Subcutaneous abdominal adipose tissue (tissue), 5 donors: ENCODE data around the gene ATAD5.

Source experiments
- H3K27ac ChIP-seq: one replicate; pipeline ENCODE4 v1.7.0; 2013; ENCODE audit warnings: low read depth, mild to moderate bottlenecking, inconsistent platforms, low read length, moderate library complexity
- H3K27me3 ChIP-seq, 5 donors: one replicate each; pipeline ENCODE4 v1.7.0; 2013; ENCODE audit warnings: low read length in 5 of 5, inconsistent platforms in 1 of 5; ENCODE audit not compliant: control insufficient read depth in 5 of 5, insufficient read depth in 4 of 5
- H3K36me3 ChIP-seq, 5 donors: one replicate each; pipeline ENCODE4 v1.7.0; 2013; ENCODE audit warnings: low read length in 5 of 5; ENCODE audit not compliant: control insufficient read depth in 5 of 5, insufficient read depth in 5 of 5
- H3K4me1 ChIP-seq, 5 donors: one replicate each; pipeline ENCODE4 v1.7.0; 2013; ENCODE audit warnings: low read length in 5 of 5, mild to moderate bottlenecking in 3 of 5, moderate library complexity in 1 of 5; ENCODE audit not compliant: control insufficient read depth in 5 of 5, insufficient read depth in 5 of 5
- H3K4me3 ChIP-seq, 5 donors: one replicate each; pipeline ENCODE4 v1.7.0; 2013; ENCODE audit warnings: low read length in 5 of 5, low read depth in 1 of 5
- H3K9ac ChIP-seq, 5 donors: one replicate each; pipeline ENCODE4 v1.7.0; 2013; ENCODE audit warnings: low read length in 5 of 5, mild to moderate bottlenecking in 4 of 5, moderate library complexity in 3 of 5
- H3K9me3 ChIP-seq, 5 donors: one replicate each; pipeline ENCODE4 v1.7.0; 2013; ENCODE audit warnings: low read length in 5 of 5; ENCODE audit not compliant: control insufficient read depth in 5 of 5
- donor health status: healthy.
- donor health status: healthy.
- donor health status: healthy.
- donor health status: healthy.
- donor health status: healthy.

Gene ATAD5

DNA sequence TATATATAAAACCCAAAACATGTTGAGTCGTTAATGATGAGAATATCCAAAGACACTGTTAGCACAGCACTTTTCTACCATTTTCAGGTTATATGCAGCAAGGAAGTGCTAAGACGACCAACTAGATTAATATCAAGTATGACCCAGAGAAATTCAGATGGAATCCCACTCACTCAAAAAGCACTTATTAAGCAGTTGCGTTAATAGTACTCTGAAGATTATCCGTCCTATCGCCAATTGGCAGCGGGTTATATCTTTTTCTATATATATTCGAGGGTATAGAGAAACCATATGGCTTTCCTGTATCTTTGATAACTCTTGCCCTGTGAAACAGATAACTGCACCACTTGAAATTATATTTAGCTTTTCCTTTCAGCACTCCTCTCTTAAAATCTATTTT, 8.3 kb upstream of the ATAD5 start:
- Histone ChIP-seq H3K4me3 (peak overlapping the region; percentile 71 to 96 (median 92)), H3K27ac (peak overlapping the region; percentile 82), H3K4me1 (peaks cover 0 to 42% (median 25%) of the 10 kb centered on the region in 5 donors), H3K36me3 (no peaks in the 10 kb centered on the region), H3K9ac (peak overlapping the region; percentile 83 to 87 (median 85)), H3K27me3 (no peaks in the 10 kb centered on the region), H3K9me3 (no peaks in the 10 kb centered on the region)

DNA sequence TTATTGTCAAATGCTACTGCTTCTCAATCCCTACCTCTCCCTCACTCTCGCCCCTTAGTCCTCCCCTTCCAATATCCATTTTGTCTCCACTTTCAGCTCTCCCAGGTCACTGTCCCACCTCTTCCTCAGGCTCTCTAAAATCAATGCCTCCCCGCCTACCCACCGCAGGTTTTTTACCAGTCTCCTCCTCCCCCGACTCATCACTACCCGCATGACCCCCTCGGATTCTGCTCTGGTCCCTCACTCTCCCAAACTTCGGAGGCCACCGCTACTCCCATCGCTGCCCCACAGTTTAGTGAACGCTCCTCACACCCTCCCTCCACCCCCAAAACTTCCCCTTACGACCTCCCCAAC, 7.8 kb upstream of the ATAD5 start:
- Histone ChIP-seq H3K36me3 (no peaks in the 10 kb centered on the region), H3K9ac (peak overlapping the region; percentile 83 to 87 (median 85)), H3K27me3 (no peaks in the 10 kb centered on the region), H3K4me3 (peak overlapping the region; percentile 71 to 96 (median 92)), H3K4me1 (peaks cover 0 to 42% (median 25%) of the 10 kb centered on the region in 5 donors), H3K9me3 (no peaks in the 10 kb centered on the region), H3K27ac (peak overlapping the region; percentile 82)

DNA sequence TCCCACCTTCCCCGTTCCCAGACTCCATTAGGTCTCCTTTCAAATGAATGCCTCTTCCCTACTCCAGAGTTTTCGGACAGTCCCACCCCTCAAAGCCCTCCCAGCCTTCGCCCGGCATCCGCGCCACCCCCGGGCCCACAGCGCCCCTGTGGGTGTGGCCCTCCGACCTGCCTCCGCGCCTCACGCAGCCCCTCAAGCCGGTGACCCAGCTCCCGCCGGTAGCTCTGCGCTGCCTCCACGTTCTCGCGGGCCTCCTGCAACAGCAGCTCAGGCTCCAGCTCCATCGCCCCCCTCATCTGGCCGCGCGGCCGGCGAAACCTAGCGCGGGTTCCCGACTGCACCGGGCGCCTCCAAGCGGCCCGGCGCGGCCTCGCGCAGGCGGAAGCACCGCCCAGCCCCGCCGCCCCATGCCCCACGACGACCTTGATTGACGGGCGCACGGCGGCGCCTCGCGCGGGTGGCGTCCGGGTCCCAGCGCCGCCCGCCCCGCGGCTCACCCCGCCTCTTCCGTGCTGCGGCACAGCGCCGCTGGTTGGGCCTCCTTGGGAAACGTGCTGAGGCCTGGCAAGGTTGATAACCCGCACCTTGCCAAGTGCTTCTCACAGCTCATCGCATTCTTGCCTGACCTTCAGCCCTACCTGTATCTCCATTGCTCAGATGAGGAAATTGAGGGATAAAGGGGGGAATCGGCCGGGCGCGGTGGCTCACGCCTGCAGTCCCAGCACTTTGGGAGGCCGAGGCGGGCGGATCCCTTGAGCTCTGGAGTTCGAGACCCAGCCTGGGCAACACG, 7.2 kb upstream of the ATAD5 start, which contains the start of gene CRLF3:
TSS of gene CRLF3 (minus strand) at position 337 of the 790 bp plus-strand sequence. CDS start at position 296, 41 bp downstream.
- Histone ChIP-seq H3K4me3 (peak within 1 kb of the TSS; percentile 71 to 96 (median 92)), H3K27ac (peak within 1 kb of the TSS; percentile 82), H3K4me1 (peaks cover 0 to 36% (median 25%) of the 10 kb centered on the region in 5 donors), H3K9ac (peak within 1 kb of the TSS; percentile 83 to 87 (median 85)), H3K9me3 (no peaks in the 10 kb centered on the region), H3K27me3 (no peaks in the 10 kb centered on the region), H3K36me3 (no peaks in the 10 kb centered on the region)

DNA sequence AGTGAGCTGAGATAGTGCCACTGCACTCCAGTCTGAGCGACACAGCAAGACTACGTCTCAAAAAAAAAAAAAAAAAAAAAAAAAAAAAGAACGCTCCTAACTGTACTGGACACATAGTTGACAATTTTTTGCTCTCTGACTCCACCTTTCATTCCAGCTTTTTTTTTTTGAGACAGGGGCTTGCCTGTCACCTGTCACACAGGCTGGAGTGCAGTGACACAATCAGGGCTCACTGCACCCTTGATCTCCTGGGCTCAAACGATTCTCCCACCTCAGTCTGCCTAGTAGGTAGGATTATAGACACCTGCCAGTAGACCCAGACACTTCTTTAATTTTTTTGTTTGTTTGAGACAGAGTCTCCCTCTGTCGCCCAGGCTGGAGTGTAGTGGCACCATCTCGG, 4.7 kb upstream of the ATAD5 start:
- H3K4me1 ChIP-seq: peaks cover 0 to 34% (median 26%) of the 10 kb centered on the region in 5 donors
- no peaks in the 10 kb centered on the region for H3K9me3 ChIP-seq
- no peak overlapping the region for H3K27ac ChIP-seq
- no peaks in the 10 kb centered on the region for H3K36me3 ChIP-seq
- no peaks in the 10 kb centered on the region for H3K27me3 ChIP-seq
- no peak overlapping the region for H3K9ac ChIP-seq
- H3K4me3 ChIP-seq: no peak overlapping the region

DNA sequence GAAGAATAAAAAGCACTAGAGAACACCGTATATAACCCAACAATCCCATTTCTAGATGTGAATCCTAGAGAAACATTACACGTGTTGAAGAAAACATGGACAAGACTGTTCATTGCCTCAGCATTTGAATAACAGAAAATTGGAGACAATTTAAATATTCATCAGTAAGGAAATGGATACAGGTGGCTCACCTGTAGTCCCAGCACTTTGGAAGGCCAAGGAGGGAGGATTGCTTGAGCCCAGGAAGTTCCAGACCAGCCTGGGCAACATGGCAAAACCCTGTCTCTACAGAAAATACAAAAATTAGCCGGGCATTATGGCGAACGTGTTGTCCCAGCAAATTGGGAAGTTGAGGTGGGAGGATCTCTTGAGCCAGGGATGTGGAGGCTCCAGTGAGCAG, 2.7 kb upstream of the ATAD5 start:
- Histone ChIP-seq H3K9ac (no peak overlapping the region), H3K9me3 (no peaks in the 10 kb centered on the region), H3K4me3 (no peak overlapping the region), H3K36me3 (no peaks in the 10 kb centered on the region), H3K27ac (no peak overlapping the region), H3K4me1 (peaks cover 0 to 30% (median 21%) of the 10 kb centered on the region in 5 donors), H3K27me3 (no peaks in the 10 kb centered on the region)

DNA sequence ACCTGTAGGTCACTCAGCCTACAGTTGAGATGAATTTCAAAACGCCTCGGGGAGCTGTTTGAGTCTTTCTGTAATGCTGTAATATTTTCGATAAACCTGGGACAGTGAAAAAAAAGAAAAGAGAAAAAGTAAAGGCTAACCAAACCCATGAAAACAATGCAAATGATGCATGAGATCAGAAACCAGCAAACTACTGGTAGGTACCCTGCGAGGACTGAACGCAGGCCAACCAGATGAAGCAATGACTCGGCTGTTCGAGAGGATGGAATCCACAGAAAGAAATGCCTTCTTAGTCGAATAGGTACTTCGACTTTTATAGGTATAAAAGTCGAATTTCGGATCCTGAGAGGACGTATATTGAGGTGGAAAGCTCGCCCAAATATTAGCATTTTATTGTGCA, 509 bp upstream of the ATAD5 start:
- Histone ChIP-seq H3K4me3 (peak overlapping the region; percentile 83 to 94 (median 85)), H3K9ac (peak overlapping the region; percentile 44 to 96 (median 90)), H3K27ac (no peak overlapping the region), H3K27me3 (no peaks in the 10 kb centered on the region), H3K9me3 (no peaks in the 10 kb centered on the region), H3K4me1 (peaks cover 0 to 19% (median 16%) of the 10 kb centered on the region in 5 donors), H3K36me3 (no peaks in the 10 kb centered on the region)

DNA sequence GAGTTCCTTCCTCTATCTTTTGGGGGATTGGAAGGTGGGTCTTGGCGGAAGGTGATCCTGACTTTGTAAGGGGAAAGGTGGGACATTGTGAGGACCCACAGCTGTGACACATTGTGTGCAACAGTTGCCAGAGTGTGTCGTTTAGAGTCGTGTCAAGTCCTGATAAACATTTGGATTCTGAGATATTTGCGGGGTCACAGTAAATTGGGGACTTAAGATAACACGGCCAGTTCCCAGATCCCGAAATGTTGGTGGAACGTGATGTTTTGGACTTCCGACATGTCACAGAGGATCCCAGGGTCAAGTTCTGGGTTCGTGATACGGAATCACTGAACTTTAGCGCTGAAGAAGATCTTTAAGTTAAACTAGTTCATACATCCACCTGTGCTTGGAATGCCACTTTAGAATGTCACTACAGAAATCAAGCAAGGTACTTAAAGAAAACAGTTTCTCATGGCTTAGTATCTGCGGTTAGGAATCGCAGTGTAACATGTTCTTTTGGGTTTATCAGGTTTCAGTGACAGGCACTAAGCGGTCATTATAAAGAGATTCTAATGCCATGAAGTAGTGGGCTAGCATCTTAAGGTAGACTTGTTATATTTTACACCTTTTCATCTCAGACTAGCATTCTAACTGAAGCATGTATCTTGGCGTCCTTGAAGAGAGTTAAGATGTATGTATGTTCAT, 815 bp downstream of the ATAD5 start:
- Histone ChIP-seq H3K27ac (no peak overlapping the region), H3K9me3 (no peaks in the 10 kb centered on the region), H3K9ac (peak overlapping the region; percentile 32 to 96 (median 92)), H3K27me3 (no peaks in the 10 kb centered on the region), H3K4me1 (peaks cover 0 to 19% (median 16%) of the 10 kb centered on the region in 5 donors), H3K36me3 (no peaks in the 10 kb centered on the region), H3K4me3 (peak overlapping the region; percentile 62 to 94 (median 85))

DNA sequence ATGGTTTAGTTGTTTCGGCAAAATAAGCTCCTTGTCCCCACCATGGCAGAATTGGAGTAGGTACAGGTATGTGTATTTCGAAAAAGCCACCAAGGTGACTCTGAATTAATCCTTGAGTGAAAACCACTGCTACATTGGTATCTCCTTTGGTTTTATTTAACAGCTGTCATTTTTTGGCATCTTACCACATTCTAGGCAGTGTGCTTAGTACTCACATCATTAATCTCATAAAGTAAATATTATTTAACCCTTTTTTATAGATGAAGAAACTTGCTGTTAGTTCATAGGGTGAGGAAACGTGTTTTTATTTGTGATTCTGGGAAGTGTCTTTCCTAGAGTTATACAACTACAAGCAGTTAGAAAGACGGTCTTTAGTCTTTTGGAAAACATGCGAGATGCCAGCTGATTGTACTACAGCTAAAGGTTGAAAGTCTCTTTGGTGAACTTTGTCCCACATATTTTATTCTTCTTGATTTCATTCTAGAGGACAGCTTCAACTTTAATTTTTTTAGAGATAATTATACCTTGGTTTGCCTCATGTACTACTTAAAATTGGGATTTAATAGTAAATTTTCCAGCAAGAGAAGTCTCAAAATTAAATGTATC, 6.5 kb downstream of the ATAD5 start:
- H3K36me3 ChIP-seq: no peaks in the 10 kb centered on the region
- H3K27me3 ChIP-seq: no peaks in the 10 kb centered on the region
- no peak overlapping the region for H3K4me3 ChIP-seq
- H3K9me3 ChIP-seq: no peaks in the 10 kb centered on the region
- no peak overlapping the region for H3K9ac ChIP-seq
- no peak overlapping the region for H3K27ac ChIP-seq
- H3K4me1 ChIP-seq: no peaks in the 10 kb centered on the region

DNA sequence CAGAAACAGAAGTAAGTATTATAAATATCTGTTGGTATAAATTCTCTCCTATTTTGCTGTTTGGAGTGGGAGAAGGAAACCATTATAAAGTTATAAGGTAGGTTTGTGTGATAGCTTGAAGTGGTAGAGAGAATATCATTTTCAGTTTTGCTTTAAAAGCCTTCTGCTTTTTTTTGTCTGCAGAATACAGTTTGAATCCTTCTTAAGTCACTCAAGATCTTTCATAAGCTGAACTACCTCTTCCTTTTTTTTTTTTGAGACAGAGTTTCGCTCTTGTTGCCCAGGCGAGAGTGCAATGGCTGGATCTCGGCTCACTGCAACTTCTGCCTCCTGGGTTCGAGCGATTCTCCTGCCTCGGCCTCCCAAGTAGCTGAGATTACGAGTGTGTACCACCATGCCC, 9.0 kb downstream of the ATAD5 start:
- no peak overlapping the region for H3K27ac ChIP-seq
- H3K4me3 ChIP-seq: peak overlapping the region in 3 of 5 donors; percentile 27 to 48 (median 37)
- H3K9ac ChIP-seq: no peak overlapping the region
- H3K9me3 ChIP-seq: no peaks in the 10 kb centered on the region
- H3K27me3 ChIP-seq: no peaks in the 10 kb centered on the region
- H3K36me3 ChIP-seq: no peaks in the 10 kb centered on the region
- H3K4me1 ChIP-seq: no peaks in the 10 kb centered on the region

DNA sequence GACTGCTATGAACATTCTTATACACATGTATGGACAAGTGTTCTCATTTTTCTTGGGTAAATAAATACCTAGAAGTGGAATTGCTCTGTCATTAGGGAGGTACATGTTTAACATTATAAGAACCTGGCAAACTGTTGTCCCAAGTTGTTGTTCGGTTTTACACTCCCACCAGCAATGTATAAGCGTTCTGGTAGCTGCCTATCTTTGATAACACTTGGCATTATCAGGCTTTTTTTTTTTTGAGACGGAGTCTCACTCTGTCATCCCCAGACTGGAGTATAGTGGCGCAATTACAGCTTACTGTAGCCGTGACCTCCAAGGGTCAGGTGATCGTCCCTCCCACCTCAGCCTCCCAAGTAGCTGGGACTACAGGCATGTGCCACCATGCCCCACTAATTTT, 16.3 kb downstream of the ATAD5 start:
- H3K27ac ChIP-seq: no peak overlapping the region

More for the DNA sequence above, 16.3 kb downstream of the ATAD5 start:
- Histone ChIP-seq H3K36me3 (no peaks in the 10 kb centered on the region), H3K27me3 (no peaks in the 10 kb centered on the region), H3K4me1 (no peaks in the 10 kb centered on the region), H3K9ac (no peak overlapping the region), H3K4me3 (no peak overlapping the region), H3K9me3 (no peaks in the 10 kb centered on the region)
